ENCODE data around the gene ABHD6. TPM values are rescaled to one million over a fixed set of nuclear protein-coding genes. Genes with fewer than 3 reads are reported as not detected.
"Not testable (repeated sequence)": the region's sequence is repeated elsewhere in the genome, so short reads cannot be mapped to it uniquely, and the experiment has no call there.

ABHD6 gene
- total RNA-seq: 2.3 TPM

- Histone ChIP-seq H3K4me3 (ENCODE audit: low read length) (peak within 1 kb of the TSS; percentile 74), H3K27me3 (ENCODE audit: insufficient read depth, low read length) (no peaks in the 10 kb centered on the region), H3K4me1 (ENCODE audit: insufficient read depth, low read length) (peaks cover 28% of the 10 kb centered on the region), H3K9me3 (ENCODE audit: low read depth, low read length) (no peaks in the 10 kb centered on the region)
These were observed at the start of gene ABHD6 for GRCh38 chr3:58237238-58237940. Gene ABHD6 (plus strand): TSS chr3:58237792. CDS start chr3:58256587, 18,795 bp downstream.

DNA sequence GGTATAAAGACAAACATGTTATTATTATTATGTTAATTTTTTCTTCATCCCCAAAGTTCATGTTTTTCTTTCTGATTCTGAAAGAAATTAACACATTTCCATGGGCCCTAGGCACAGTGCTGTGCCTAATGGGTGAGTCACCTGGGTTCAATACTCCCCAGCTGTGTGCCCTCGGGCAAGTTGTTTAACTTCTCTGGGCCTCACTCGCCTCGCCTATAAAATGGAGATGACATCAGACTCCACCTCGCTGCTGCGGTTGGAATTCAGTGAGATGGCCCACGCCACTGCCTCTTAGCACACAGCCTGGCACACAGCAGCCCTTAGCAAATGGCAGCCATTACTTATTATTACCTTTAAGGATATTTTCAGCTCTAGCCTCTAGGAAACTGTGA lies 49.4 kb upstream of the ABHD6 start:
- H3K27me3 ChIP-seq (ENCODE audit: insufficient read depth, low read length): no peaks in the 10 kb centered on the region
- no peak overlapping the region for H3K4me3 ChIP-seq (ENCODE audit: low read length)
- no peaks in the 10 kb centered on the region for H3K9me3 ChIP-seq (ENCODE audit: low read depth, low read length)
- H3K4me1 ChIP-seq (ENCODE audit: insufficient read depth, low read length): no peaks in the 10 kb centered on the region

DNA sequence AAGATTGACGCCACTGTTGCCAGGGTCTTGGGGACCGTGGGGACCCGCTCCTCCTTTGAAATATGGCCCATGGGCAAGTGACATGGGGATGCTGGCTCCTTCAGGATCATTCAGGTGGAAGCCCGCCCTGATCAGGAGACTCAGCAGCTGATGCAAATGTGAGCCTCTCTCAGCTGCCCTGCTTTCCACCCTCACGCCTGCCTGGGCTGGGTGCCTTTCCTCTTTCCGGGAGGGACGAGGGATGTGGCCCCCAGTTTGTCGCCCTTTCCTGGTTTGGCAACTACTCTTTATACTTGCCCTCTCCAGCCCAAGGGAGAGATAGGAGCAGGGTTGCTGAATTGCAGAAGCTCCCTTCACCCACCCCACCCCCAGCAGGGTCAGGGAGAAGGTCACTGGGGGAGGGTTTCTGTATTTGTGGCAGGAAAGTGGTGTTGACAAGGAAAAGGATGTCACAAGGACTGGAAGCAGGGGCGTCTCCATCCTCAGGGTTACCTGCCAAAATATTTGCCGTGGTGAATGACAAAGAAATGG lies 48.6 kb upstream of the ABHD6 start:
- H3K4me1 ChIP-seq (ENCODE audit: insufficient read depth, low read length): no peaks in the 10 kb centered on the region
- H3K9me3 ChIP-seq (ENCODE audit: low read depth, low read length): no peaks in the 10 kb centered on the region
- H3K4me3 ChIP-seq (ENCODE audit: low read length): no peak overlapping the region
- no peaks in the 10 kb centered on the region for H3K27me3 ChIP-seq (ENCODE audit: insufficient read depth, low read length)

- Histone ChIP-seq H3K27me3 (ENCODE audit: insufficient read depth, low read length) (no peaks in the 10 kb centered on the region), H3K9me3 (ENCODE audit: low read depth, low read length) (no peaks in the 10 kb centered on the region), H3K4me3 (ENCODE audit: low read length) (no peak overlapping the region)
These were observed 47.9 kb upstream of the ABHD6 start for GRCh38 chr3:58189691-58190090.

DNA sequence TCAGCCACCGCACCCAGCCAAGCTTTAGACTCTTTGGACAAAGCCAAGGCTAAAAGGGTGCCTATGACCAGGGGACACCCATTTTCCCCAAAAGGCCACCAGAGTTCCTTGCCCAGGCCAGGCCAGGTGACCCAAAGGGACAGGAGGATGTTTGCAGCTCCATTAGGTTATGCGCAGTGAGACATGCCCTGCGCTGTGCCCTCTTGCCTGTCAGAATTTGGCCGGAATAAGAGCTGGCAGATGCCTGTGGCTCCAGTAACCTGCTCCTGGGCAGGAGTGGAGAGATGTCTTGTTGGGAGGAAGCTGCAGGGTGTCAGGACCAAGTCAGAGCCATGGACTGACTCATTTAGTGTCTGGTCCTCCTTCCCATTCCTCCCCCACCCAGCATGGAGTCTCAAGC lies 47.3 kb upstream of the ABHD6 start:
- no peaks in the 10 kb centered on the region for H3K9me3 ChIP-seq (ENCODE audit: low read depth, low read length)
- no peaks in the 10 kb centered on the region for H3K27me3 ChIP-seq (ENCODE audit: insufficient read depth, low read length)
- H3K4me3 ChIP-seq (ENCODE audit: low read length): no peak overlapping the region
- no peaks in the 10 kb centered on the region for H3K4me1 ChIP-seq (ENCODE audit: insufficient read depth, low read length)

More at GRCh38 chr3:58189691-58190090, 47.9 kb upstream of the ABHD6 start:
- H3K4me1 ChIP-seq (ENCODE audit: insufficient read depth, low read length): no peaks in the 10 kb centered on the region

- H3K4me3 ChIP-seq (ENCODE audit: low read length): no peak overlapping the region
- H3K4me1 ChIP-seq (ENCODE audit: insufficient read depth, low read length): no peaks in the 10 kb centered on the region
- no peaks in the 10 kb centered on the region for H3K9me3 ChIP-seq (ENCODE audit: low read depth, low read length)
- no peaks in the 10 kb centered on the region for H3K27me3 ChIP-seq (ENCODE audit: insufficient read depth, low read length)
These were observed 46.7 kb upstream of the ABHD6 start for GRCh38 chr3:58190882-58191281.

GRCh38 chr3:58191361-58191991 lies 46.1 kb upstream of the ABHD6 start:
- peaks cover under 1% of the 10 kb centered on the region for H3K4me1 ChIP-seq (ENCODE audit: insufficient read depth, low read length)
- no peaks in the 10 kb centered on the region for H3K9me3 ChIP-seq (ENCODE audit: low read depth, low read length)
- no peaks in the 10 kb centered on the region for H3K27me3 ChIP-seq (ENCODE audit: insufficient read depth, low read length)
- H3K4me3 ChIP-seq (ENCODE audit: low read length): no peak overlapping the region

- Histone ChIP-seq H3K27me3 (ENCODE audit: insufficient read depth, low read length) (no peaks in the 10 kb centered on the region), H3K4me3 (ENCODE audit: low read length) (no peak overlapping the region), H3K9me3 (ENCODE audit: low read depth, low read length) (no peaks in the 10 kb centered on the region), H3K4me1 (ENCODE audit: insufficient read depth, low read length) (peaks cover 6% of the 10 kb centered on the region)
These were observed 45.5 kb upstream of the ABHD6 start for GRCh38 chr3:58192069-58192468.

DNA sequence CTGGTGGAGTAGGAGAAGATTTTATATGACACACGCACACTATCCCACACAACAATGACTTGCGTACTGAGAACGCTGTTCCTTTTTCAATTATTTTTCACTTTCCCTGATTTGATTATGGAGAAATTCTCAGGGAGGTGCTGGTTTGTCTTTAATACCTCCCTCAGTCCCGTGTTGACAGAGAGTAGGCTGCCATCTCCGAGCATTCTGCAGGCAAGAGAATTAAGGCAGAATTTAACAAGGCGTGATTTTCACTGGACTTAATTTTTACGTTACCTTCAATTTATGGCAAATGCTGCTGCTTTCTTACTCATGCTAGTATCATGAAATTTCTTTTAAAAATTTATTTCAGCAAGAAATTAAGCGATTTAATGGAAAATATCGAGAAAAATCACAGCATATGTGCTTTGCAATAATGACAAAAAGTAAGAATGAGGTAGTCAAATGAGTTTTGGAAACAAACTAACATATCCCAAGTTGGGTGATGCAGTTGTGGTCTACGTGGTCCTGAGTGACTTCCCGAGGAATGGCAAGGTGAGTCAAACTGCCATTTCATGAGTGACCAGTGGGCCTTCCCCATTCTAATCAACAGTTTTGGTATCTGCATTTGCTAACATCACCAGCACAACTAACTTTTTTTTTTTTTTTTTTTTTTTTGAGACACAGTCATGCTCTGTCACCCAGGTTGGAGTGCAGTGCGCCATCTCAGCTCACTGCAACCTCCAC lies 43.7 kb upstream of the ABHD6 start:
- H3K9me3 ChIP-seq (ENCODE audit: low read depth, low read length): no peaks in the 10 kb centered on the region
- H3K4me3 ChIP-seq (ENCODE audit: low read length): no peak overlapping the region

DNA sequence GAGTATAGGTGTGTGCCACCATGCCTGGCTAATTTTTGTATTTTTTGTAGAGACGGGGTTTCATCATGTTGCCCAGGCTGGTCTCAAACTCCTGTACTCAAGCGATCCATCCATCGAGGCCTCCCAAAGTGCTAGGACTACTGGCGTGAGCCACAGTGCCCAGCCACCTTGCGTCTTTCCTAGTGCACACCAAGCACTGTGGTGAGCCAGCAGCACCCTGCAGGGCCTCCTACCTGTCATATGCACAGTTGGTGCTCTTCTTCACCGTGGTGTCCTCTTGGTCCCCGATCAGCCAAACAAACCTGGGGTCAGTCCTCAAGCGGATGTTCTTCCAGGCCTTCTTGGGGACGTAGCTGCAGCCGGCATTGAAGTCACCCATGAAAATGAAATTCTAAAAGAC lies 40.0 kb upstream of the ABHD6 start:
- Histone ChIP-seq H3K27me3 (ENCODE audit: insufficient read depth, low read length) (no peaks in the 10 kb centered on the region), H3K4me3 (ENCODE audit: low read length) (no peak overlapping the region), H3K4me1 (ENCODE audit: insufficient read depth, low read length) (peaks cover 38% of the 10 kb centered on the region), H3K9me3 (ENCODE audit: low read depth, low read length) (no peaks in the 10 kb centered on the region)

More for the DNA sequence above, 43.7 kb upstream of the ABHD6 start:
- H3K27me3 ChIP-seq (ENCODE audit: insufficient read depth, low read length): no peaks in the 10 kb centered on the region
- peaks cover 24% of the 10 kb centered on the region for H3K4me1 ChIP-seq (ENCODE audit: insufficient read depth, low read length)

GRCh38 chr3:58198362-58198761 lies 39.2 kb upstream of the ABHD6 start:
- Histone ChIP-seq H3K4me1 (ENCODE audit: insufficient read depth, low read length) (peaks cover 38% of the 10 kb centered on the region), H3K4me3 (ENCODE audit: low read length) (no peak overlapping the region)

GRCh38 chr3:58198804-58199203 lies 38.8 kb upstream of the ABHD6 start:
- Histone ChIP-seq H3K9me3 (ENCODE audit: low read depth, low read length) (no peaks in the 10 kb centered on the region), H3K4me1 (ENCODE audit: insufficient read depth, low read length) (peaks cover 38% of the 10 kb centered on the region), H3K27me3 (ENCODE audit: insufficient read depth, low read length) (no peaks in the 10 kb centered on the region), H3K4me3 (ENCODE audit: low read length) (no peak overlapping the region)

More at GRCh38 chr3:58198362-58198761, 39.2 kb upstream of the ABHD6 start:
- Histone ChIP-seq H3K9me3 (ENCODE audit: low read depth, low read length) (no peaks in the 10 kb centered on the region), H3K27me3 (ENCODE audit: insufficient read depth, low read length) (no peaks in the 10 kb centered on the region)

- Histone ChIP-seq H3K4me1 (ENCODE audit: insufficient read depth, low read length) (peaks cover 38% of the 10 kb centered on the region), H3K4me3 (ENCODE audit: low read length) (no peak overlapping the region), H3K27me3 (ENCODE audit: insufficient read depth, low read length) (no peaks in the 10 kb centered on the region), H3K9me3 (ENCODE audit: low read depth, low read length) (no peaks in the 10 kb centered on the region)
These were observed 37.4 kb upstream of the ABHD6 start for GRCh38 chr3:58200121-58200709.

DNA sequence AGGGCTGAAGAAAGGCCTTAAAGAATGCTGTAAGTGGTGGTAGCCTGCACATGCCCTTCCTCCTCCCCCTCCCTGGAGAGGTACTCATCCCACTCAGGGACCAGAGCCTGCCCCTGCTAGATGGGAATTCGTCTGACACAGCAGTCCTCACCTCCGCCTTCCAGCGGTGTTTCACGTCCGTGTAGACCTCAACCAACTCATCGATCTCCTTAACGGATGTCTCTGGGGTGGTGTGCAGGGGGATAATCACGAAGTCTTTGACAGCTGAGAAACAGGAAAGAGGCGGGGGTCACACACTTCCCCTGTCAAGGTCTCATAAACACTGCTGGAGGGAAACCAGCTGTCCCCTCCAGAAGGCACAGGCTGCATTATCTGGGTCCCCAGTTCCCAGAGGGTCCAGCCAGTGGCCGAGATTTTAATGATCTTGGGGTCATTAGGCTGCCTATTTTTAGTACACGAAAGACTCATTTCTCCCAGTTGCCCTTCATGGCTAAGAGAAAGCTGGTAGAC lies 36.7 kb upstream of the ABHD6 start:
- H3K4me1 ChIP-seq (ENCODE audit: insufficient read depth, low read length): peaks cover 38% of the 10 kb centered on the region
- H3K4me3 ChIP-seq (ENCODE audit: low read length): no peak overlapping the region
- no peaks in the 10 kb centered on the region for H3K9me3 ChIP-seq (ENCODE audit: low read depth, low read length)
- no peaks in the 10 kb centered on the region for H3K27me3 ChIP-seq (ENCODE audit: insufficient read depth, low read length)

- H3K4me3 ChIP-seq (ENCODE audit: low read length); H3K9me3 ChIP-seq (ENCODE audit: low read depth, low read length); H3K27me3 ChIP-seq (ENCODE audit: insufficient read depth, low read length): not testable (repeated sequence)
- peaks cover 38% of the 10 kb centered on the region for H3K4me1 ChIP-seq (ENCODE audit: insufficient read depth, low read length)
These were observed 36.1 kb upstream of the ABHD6 start for GRCh38 chr3:58201451-58201850.
